ENCODE data around the gene AP4B1. TPM values are rescaled to one million over a fixed set of nuclear protein-coding genes. Genes with fewer than 3 reads are reported as not detected.
A peak's percentile ranks its signal among the peaks of the same experiment; 100 is the strongest.

Gene AP4B1
- total RNA-seq, 1 experiment from 2014 or later: 18.3 TPM

- H3K27ac Mint-ChIP-seq (ENCODE audit: unreplicated experiment): no peak overlapping the region
- H3K4me3 Mint-ChIP-seq (ENCODE audit: low read depth, unreplicated experiment): no peak overlapping the region
- TF ChIP-seq, protein P1, sequence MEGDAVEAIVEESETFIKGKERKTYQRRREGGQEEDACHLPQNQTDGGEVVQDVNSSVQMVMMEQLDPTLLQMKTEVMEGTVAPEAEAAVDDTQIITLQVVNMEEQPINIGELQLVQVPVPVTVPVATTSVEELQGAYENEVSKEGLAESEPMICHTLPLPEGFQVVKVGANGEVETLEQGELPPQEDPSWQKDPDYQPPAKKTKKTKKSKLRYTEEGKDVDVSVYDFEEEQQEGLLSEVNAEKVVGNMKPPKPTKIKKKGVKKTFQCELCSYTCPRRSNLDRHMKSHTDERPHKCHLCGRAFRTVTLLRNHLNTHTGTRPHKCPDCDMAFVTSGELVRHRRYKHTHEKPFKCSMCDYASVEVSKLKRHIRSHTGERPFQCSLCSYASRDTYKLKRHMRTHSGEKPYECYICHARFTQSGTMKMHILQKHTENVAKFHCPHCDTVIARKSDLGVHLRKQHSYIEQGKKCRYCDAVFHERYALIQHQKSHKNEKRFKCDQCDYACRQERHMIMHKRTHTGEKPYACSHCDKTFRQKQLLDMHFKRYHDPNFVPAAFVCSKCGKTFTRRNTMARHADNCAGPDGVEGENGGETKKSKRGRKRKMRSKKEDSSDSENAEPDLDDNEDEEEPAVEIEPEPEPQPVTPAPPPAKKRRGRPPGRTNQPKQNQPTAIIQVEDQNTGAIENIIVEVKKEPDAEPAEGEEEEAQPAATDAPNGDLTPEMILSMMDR (IDR thresholded peaks at IDR 0.05; ENCODE audit: unreplicated experiment): no peak
- CTCF ChIA-PET: no interaction called here
- no peaks in the 10 kb centered on the region for H3K9me3 Mint-ChIP-seq (ENCODE audit: low read depth, unreplicated experiment)
- H3K4me1 Mint-ChIP-seq (ENCODE audit: low read depth, unreplicated experiment): no peaks in the 10 kb centered on the region
- no peaks in the 10 kb centered on the region for H3K36me3 Mint-ChIP-seq (ENCODE audit: insufficient read depth, unreplicated experiment)
- BruUV-seq (replicated peaks): no TSS peak
- intact Hi-C loops (cut with micrococcal nuclease; ENCODE audit: unreplicated experiment): no loop called here
- no peaks in the 10 kb centered on the region for H3K27me3 Mint-ChIP-seq (ENCODE audit: unreplicated experiment)
- no peak for DNase-seq
Measured at GRCh38 chr1:113913887-113914664, 9.5 kb upstream of the AP4B1 start.

DNA sequence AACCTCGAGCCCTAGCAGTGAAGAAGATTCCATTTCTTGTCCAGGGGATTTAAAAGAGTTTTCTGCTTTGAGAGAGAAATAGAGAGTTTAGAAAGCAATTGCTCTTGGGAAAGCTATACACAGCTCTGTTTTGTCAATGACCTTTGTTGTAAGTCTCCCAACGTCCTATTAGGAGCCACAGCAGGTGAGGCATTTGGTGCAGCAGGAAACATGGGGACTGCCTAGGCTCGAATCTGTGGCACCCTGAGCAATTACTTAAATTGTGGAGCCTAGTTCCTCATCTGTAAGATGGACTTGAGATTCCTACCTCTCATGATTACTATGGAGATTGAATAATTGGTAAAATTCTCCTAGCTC is 8.7 kb upstream of the AP4B1 start:
- no TSS peak for BruUV-seq (replicated peaks)
- H3K27me3 Mint-ChIP-seq (ENCODE audit: unreplicated experiment): no peaks in the 10 kb centered on the region
- intact Hi-C loops (cut with micrococcal nuclease; ENCODE audit: unreplicated experiment): no loop called here
- H3K9me3 Mint-ChIP-seq (ENCODE audit: low read depth, unreplicated experiment): no peaks in the 10 kb centered on the region
- no peak overlapping the region for H3K4me3 Mint-ChIP-seq (ENCODE audit: low read depth, unreplicated experiment)
- DNase-seq: no peak
- no peaks in the 10 kb centered on the region for H3K4me1 Mint-ChIP-seq (ENCODE audit: low read depth, unreplicated experiment)
- TF ChIP-seq, protein P1 (IDR thresholded peaks at IDR 0.05; ENCODE audit: unreplicated experiment): no peak
- no peak overlapping the region for H3K27ac Mint-ChIP-seq (ENCODE audit: unreplicated experiment)
- H3K36me3 Mint-ChIP-seq (ENCODE audit: insufficient read depth, unreplicated experiment): no peaks in the 10 kb centered on the region
- CTCF ChIA-PET: no interaction called here

- TF ChIP-seq, protein P1 (IDR thresholded peaks at IDR 0.05; ENCODE audit: unreplicated experiment): no peak
- no peaks in the 10 kb centered on the region for H3K9me3 Mint-ChIP-seq (ENCODE audit: low read depth, unreplicated experiment)
- intact Hi-C loops (cut with micrococcal nuclease; ENCODE audit: unreplicated experiment): no loop called here
- no peaks in the 10 kb centered on the region for H3K27me3 Mint-ChIP-seq (ENCODE audit: unreplicated experiment)
- no peak overlapping the region for H3K27ac Mint-ChIP-seq (ENCODE audit: unreplicated experiment)
- H3K4me3 Mint-ChIP-seq (ENCODE audit: low read depth, unreplicated experiment): no peak overlapping the region
- no peaks in the 10 kb centered on the region for H3K4me1 Mint-ChIP-seq (ENCODE audit: low read depth, unreplicated experiment)
- DNase-seq: no peak
- CTCF ChIA-PET: no interaction called here
- no TSS peak for BruUV-seq (replicated peaks)
- H3K36me3 Mint-ChIP-seq (ENCODE audit: insufficient read depth, unreplicated experiment): no peaks in the 10 kb centered on the region
Measured at GRCh38 chr1:113912594-113913311, 8.2 kb upstream of the AP4B1 start.

- CTCF ChIA-PET: interaction anchor here (2.5 kb wide), 1 partner anchor 25 kb away, joined by 15 read pairs; the partner anchor contains the start of gene HIPK1
- TF ChIP-seq, protein P1 (IDR thresholded peaks at IDR 0.05; ENCODE audit: unreplicated experiment): no peak
- DNase-seq: peak; percentile 9
- Mint-ChIP-seq H3K4me3 (ENCODE audit: low read depth, unreplicated experiment) (peak overlapping the region; percentile 86), H3K9me3 (ENCODE audit: low read depth, unreplicated experiment) (no peaks in the 10 kb centered on the region), H3K4me1 (ENCODE audit: low read depth, unreplicated experiment) (no peaks in the 10 kb centered on the region), H3K27ac (ENCODE audit: unreplicated experiment) (peak overlapping the region; percentile 85), H3K27me3 (ENCODE audit: unreplicated experiment) (no peaks in the 10 kb centered on the region), H3K36me3 (ENCODE audit: insufficient read depth, unreplicated experiment) (peaks cover 27% of the 10 kb centered on the region)
- intact Hi-C loops (cut with micrococcal nuclease; ENCODE audit: unreplicated experiment): loop anchor here (1.0 kb wide), 2 partner anchors 24 to 70 kb away; partner anchors contain the start of gene HIPK1
- BruUV-seq (replicated peaks): TSS peak; percentile 58
Measured at GRCh38 chr1:113905435-113905861, 849 bp upstream of the AP4B1 start.
